HL-60 (cell line): ENCODE results near the gene ZNF35.

Source experiments
- GABPA ChIP-seq: IDR thresholded peaks from 2 replicates; pipeline ENCODE4 v1.6.1; 2012; ENCODE audit warnings: low read depth
- POLR2AphosphoS5 ChIP-seq: IDR thresholded peaks from 2 replicates; pipeline ENCODE4 v1.6.1; 2012; ENCODE audit warnings: low read depth
- TF ChIP-seq, protein P1 (sequence below): IDR thresholded peaks from one replicate; pipeline ENCODE4 v1.5.1; 2011; ENCODE audit warnings: low read length, control low read depth, inconsistent platforms; ENCODE audit not compliant: insufficient read depth
- TF ChIP-seq, protein P2 (sequence below): IDR thresholded peaks from 2 replicates; pipeline ENCODE4 v1.6.1; 2012; ENCODE audit warnings: low read depth; ENCODE audit not compliant: insufficient replicate concordance

DNA sequence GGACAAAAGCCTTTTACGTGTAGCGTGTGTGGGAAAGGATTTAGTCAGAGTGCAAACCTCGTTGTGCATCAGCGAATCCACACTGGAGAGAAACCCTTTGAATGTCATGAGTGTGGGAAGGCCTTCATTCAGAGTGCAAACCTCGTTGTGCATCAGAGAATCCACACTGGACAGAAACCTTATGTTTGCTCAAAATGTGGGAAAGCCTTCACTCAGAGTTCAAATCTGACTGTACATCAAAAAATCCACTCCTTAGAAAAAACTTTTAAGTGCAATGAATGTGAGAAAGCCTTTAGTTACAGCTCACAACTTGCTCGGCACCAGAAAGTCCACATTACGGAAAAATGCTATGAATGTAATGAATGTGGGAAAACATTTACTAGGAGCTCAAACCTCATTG is 10.5 kb downstream of the ZNF35 start:
- TF ChIP-seq, protein P1, sequence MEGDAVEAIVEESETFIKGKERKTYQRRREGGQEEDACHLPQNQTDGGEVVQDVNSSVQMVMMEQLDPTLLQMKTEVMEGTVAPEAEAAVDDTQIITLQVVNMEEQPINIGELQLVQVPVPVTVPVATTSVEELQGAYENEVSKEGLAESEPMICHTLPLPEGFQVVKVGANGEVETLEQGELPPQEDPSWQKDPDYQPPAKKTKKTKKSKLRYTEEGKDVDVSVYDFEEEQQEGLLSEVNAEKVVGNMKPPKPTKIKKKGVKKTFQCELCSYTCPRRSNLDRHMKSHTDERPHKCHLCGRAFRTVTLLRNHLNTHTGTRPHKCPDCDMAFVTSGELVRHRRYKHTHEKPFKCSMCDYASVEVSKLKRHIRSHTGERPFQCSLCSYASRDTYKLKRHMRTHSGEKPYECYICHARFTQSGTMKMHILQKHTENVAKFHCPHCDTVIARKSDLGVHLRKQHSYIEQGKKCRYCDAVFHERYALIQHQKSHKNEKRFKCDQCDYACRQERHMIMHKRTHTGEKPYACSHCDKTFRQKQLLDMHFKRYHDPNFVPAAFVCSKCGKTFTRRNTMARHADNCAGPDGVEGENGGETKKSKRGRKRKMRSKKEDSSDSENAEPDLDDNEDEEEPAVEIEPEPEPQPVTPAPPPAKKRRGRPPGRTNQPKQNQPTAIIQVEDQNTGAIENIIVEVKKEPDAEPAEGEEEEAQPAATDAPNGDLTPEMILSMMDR = no peak
- TF ChIP-seq, protein P2, sequence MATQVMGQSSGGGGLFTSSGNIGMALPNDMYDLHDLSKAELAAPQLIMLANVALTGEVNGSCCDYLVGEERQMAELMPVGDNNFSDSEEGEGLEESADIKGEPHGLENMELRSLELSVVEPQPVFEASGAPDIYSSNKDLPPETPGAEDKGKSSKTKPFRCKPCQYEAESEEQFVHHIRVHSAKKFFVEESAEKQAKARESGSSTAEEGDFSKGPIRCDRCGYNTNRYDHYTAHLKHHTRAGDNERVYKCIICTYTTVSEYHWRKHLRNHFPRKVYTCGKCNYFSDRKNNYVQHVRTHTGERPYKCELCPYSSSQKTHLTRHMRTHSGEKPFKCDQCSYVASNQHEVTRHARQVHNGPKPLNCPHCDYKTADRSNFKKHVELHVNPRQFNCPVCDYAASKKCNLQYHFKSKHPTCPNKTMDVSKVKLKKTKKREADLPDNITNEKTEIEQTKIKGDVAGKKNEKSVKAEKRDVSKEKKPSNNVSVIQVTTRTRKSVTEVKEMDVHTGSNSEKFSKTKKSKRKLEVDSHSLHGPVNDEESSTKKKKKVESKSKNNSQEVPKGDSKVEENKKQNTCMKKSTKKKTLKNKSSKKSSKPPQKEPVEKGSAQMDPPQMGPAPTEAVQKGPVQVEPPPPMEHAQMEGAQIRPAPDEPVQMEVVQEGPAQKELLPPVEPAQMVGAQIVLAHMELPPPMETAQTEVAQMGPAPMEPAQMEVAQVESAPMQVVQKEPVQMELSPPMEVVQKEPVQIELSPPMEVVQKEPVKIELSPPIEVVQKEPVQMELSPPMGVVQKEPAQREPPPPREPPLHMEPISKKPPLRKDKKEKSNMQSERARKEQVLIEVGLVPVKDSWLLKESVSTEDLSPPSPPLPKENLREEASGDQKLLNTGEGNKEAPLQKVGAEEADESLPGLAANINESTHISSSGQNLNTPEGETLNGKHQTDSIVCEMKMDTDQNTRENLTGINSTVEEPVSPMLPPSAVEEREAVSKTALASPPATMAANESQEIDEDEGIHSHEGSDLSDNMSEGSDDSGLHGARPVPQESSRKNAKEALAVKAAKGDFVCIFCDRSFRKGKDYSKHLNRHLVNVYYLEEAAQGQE = no peak
- TF ChIP-seq POLR2AphosphoS5 (no peak), GABPA (no peak)
